Measurements from ENCODE around the gene KIF2B.

KIF2B gene

GRCh38 chr17:53791551-53791950, 31.2 kb upstream of the KIF2B start:
- TF ChIP-seq SNAI2 (CRISPR knock-in tag; IDR thresholded peaks at IDR 0.05) (no peak), ZFP3 (CRISPR knock-in tag; IDR thresholded peaks at IDR 0.05) (no peak), ZC3H10 (CRISPR knock-in tag; IDR thresholded peaks at IDR 0.05) (no peak), PPARA (CRISPR knock-in tag; IDR thresholded peaks at IDR 0.05; ENCODE audit: borderline replicate concordance) (no peak)
- no peak for ATAC-seq

GRCh38 chr17:53792451-53792850, 30.3 kb upstream of the KIF2B start:
- TF ChIP-seq BACH2 (CRISPR knock-in tag; IDR thresholded peaks at IDR 0.05; ENCODE audit: borderline replicate concordance) (no peak), TSHZ2 (CRISPR knock-in tag; IDR thresholded peaks at IDR 0.05) (no peak), RARB (CRISPR knock-in tag; IDR thresholded peaks at IDR 0.05) (no peak), TCF4 (CRISPR knock-in tag; IDR thresholded peaks at IDR 0.05; ENCODE audit: borderline replicate concordance) (no peak), CSDC2 (CRISPR knock-in tag; IDR thresholded peaks at IDR 0.05) (no peak), CREB5 (CRISPR knock-in tag; IDR thresholded peaks at IDR 0.05; ENCODE audit: low read depth) (no peak), ARNTL (CRISPR knock-in tag; IDR thresholded peaks at IDR 0.05; ENCODE audit: borderline replicate concordance, low read depth) (no peak), ZNF70 (CRISPR knock-in tag; IDR thresholded peaks at IDR 0.05) (no peak), PPARA (CRISPR knock-in tag; IDR thresholded peaks at IDR 0.05; ENCODE audit: borderline replicate concordance) (no peak), TOX (CRISPR knock-in tag; IDR thresholded peaks at IDR 0.05; ENCODE audit: borderline replicate concordance) (no peak), ZNF565 (CRISPR knock-in tag; conservative IDR thresholded peaks at IDR 0.05; ENCODE audit: low read depth) (no peak), OSR1 (CRISPR knock-in tag; IDR thresholded peaks at IDR 0.05) (no peak), ZC3H10 (CRISPR knock-in tag; IDR thresholded peaks at IDR 0.05) (no peak), ZFP30 (CRISPR knock-in tag; IDR thresholded peaks at IDR 0.05) (no peak), ZFP3 (CRISPR knock-in tag; IDR thresholded peaks at IDR 0.05) (no peak)
- TF ChIP-seq, protein P1, sequence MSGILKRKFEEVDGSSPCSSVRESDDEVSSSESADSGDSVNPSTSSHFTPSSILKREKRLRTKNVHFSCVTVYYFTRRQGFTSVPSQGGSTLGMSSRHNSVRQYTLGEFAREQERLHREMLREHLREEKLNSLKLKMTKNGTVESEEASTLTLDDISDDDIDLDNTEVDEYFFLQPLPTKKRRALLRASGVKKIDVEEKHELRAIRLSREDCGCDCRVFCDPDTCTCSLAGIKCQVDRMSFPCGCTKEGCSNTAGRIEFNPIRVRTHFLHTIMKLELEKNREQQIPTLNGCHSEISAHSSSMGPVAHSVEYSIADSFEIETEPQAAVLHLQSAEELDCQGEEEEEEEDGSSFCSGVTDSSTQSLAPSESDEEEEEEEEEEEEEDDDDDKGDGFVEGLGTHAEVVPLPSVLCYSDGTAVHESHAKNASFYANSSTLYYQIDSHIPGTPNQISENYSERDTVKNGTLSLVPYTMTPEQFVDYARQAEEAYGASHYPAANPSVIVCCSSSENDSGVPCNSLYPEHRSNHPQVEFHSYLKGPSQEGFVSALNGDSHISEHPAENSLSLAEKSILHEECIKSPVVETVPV (CRISPR knock-in tag; IDR thresholded peaks at IDR 0.05) = no peak
- TF ChIP-seq, protein P2, sequence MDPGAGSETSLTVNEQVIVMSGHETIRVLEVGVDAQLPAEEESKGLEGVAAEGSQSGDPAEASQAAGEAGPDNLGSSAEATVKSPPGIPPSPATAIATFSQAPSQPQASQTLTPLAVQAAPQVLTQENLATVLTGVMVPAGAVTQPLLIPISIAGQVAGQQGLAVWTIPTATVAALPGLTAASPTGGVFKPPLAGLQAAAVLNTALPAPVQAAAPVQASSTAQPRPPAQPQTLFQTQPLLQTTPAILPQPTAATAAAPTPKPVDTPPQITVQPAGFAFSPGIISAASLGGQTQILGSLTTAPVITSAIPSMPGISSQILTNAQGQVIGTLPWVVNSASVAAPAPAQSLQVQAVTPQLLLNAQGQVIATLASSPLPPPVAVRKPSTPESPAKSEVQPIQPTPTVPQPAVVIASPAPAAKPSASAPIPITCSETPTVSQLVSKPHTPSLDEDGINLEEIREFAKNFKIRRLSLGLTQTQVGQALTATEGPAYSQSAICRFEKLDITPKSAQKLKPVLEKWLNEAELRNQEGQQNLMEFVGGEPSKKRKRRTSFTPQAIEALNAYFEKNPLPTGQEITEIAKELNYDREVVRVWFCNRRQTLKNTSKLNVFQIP (CRISPR knock-in tag; IDR thresholded peaks at IDR 0.05; ENCODE audit: borderline replicate concordance, low read depth) = no peak
- ATAC-seq = no peak

DNA sequence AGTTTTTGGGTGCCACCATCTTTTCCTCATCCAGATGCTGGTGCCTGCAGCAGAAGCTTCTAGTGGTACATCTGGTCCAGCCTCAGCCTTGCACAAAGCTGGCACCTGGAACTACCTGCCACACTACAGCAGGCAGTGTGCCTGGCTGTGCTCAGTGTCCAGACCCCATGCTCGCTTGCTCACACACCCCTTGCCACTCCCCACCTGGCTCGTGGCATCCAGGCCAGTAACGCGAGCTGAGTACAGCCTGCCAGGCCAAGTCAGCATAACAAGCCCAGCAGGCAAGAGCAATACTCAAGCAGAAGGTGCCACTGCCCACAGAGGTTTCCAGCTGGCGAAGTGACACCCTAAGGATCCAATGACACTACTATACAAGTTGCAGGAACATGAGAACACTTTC, 29.7 kb upstream of the KIF2B start:
- no peak for ATAC-seq
- TF ChIP-seq OSR1 (CRISPR knock-in tag; IDR thresholded peaks at IDR 0.05) (no peak), TSHZ2 (CRISPR knock-in tag; IDR thresholded peaks at IDR 0.05) (no peak), ARNTL (CRISPR knock-in tag; IDR thresholded peaks at IDR 0.05; ENCODE audit: borderline replicate concordance, low read depth) (no peak), GLIS3 (CRISPR knock-in tag; IDR thresholded peaks at IDR 0.05) (no peak)
- TF ChIP-seq, protein P2 (CRISPR knock-in tag; IDR thresholded peaks at IDR 0.05; ENCODE audit: borderline replicate concordance, low read depth) = no peak
